H9 (cell line): ENCODE data around the gene ARHGAP8. TPM values are rescaled to one million over a fixed set of nuclear protein-coding genes. Genes with fewer than 3 reads are reported as not detected.

Experiments
- DNase-seq: peaks from one replicate; pipeline ENCODE4 v3.0.0-alpha.2; 2017
- H2AFZ ChIP-seq: one replicate; pipeline ENCODE4 v1.6.1; 2013; ENCODE audit warnings: mild to moderate bottlenecking, low read length, control low read depth, moderate library complexity
- H2AK5ac ChIP-seq: 2 replicates; pipeline ENCODE4 v1.6.1; 2013; ENCODE audit warnings: low read length, control low read depth, mixed read lengths; ENCODE audit not compliant: insufficient read length
- H2BK120ac ChIP-seq: one replicate; pipeline ENCODE4 v1.6.1; 2013; ENCODE audit warnings: low read depth, mild to moderate bottlenecking, low read length, control low read depth, inconsistent platforms; ENCODE audit not compliant: poor library complexity, severe bottlenecking
- H2BK12ac ChIP-seq: 2 replicates; pipeline ENCODE4 v1.6.1; 2013; ENCODE audit warnings: low read length, control low read depth, mixed read lengths, low read depth; ENCODE audit not compliant: insufficient read length
- H2BK15ac ChIP-seq: 2 replicates; pipeline ENCODE4 v1.6.1; 2013; ENCODE audit warnings: low read depth, low read length, control low read depth
- H2BK20ac ChIP-seq: one replicate; pipeline ENCODE4 v1.6.1; 2013; ENCODE audit warnings: low read depth, mild to moderate bottlenecking, low read length, control low read depth, inconsistent platforms; ENCODE audit not compliant: poor library complexity, severe bottlenecking
- H2BK5ac ChIP-seq: 2 replicates; pipeline ENCODE4 v1.6.1; 2013; ENCODE audit warnings: low read length, control low read depth, mixed read lengths; ENCODE audit not compliant: insufficient read length
- H3K14ac ChIP-seq: 2 replicates; pipeline ENCODE4 v1.6.1; 2013; ENCODE audit warnings: low read length, control low read depth; ENCODE audit not compliant: insufficient read depth
- H3K18ac ChIP-seq: 2 replicates; pipeline ENCODE4 v1.6.1; 2013; ENCODE audit warnings: low read depth, mild to moderate bottlenecking, mixed read lengths, low read length, control low read depth; ENCODE audit not compliant: insufficient read length
- H3K23ac ChIP-seq: 2 replicates; pipeline ENCODE4 v1.6.1; 2013; ENCODE audit warnings: low read length, control low read depth, mixed read lengths, low read depth; ENCODE audit not compliant: insufficient read length
- H3K23me2 ChIP-seq: 2 replicates; pipeline ENCODE4 v1.6.1; 2013; ENCODE audit warnings: low read depth, mild to moderate bottlenecking, mixed read lengths, low read length, control low read depth; ENCODE audit not compliant: insufficient read length, poor library complexity, severe bottlenecking
- H3K27ac ChIP-seq: 2 replicates; pipeline ENCODE4 v1.5.1; 2013; ENCODE audit warnings: low read length, control low read depth, mixed read lengths, low read depth; ENCODE audit not compliant: insufficient read length
- H3K27me3 ChIP-seq: 2 replicates; pipeline ENCODE4 v1.6.1; 2013; ENCODE audit warnings: low read length, control low read depth, inconsistent platforms; ENCODE audit not compliant: insufficient read depth
- H3K4ac ChIP-seq: 2 replicates; pipeline ENCODE4 v1.6.1; 2013; ENCODE audit warnings: low read depth, mild to moderate bottlenecking, control low read depth, inconsistent platforms, low read length, moderate library complexity
- H3K4me1 ChIP-seq: 2 replicates; pipeline ENCODE4 v1.6.1; 2013; ENCODE audit warnings: low read length, control low read depth, inconsistent platforms; ENCODE audit not compliant: insufficient read depth
- H3K4me2 ChIP-seq: 2 replicates; pipeline ENCODE4 v1.6.1; 2013; ENCODE audit warnings: low read length, control low read depth, mixed read lengths; ENCODE audit not compliant: insufficient read length, insufficient read depth
- H3K56ac ChIP-seq: 2 replicates; pipeline ENCODE4 v1.6.1; 2013; ENCODE audit warnings: low read depth, mild to moderate bottlenecking, mixed read lengths, low read length, control low read depth; ENCODE audit not compliant: insufficient read length
- H3K79me1 ChIP-seq: 2 replicates; pipeline ENCODE4 v1.6.1; 2013; ENCODE audit warnings: low read depth, mild to moderate bottlenecking, moderate library complexity, low read length, control low read depth, inconsistent platforms; ENCODE audit not compliant: insufficient read depth, poor library complexity, severe bottlenecking
- H3K79me2 ChIP-seq: 2 replicates; pipeline ENCODE4 v1.6.1; 2013; ENCODE audit warnings: low read length, control low read depth, inconsistent platforms; ENCODE audit not compliant: insufficient read depth
- H3K9ac ChIP-seq: 2 replicates; pipeline ENCODE4 v1.6.1; 2013; ENCODE audit warnings: low read length, control low read depth, mixed read lengths; ENCODE audit not compliant: insufficient read length; ENCODE audit errors: extremely low read depth
- H3K9me3 ChIP-seq: one replicate; pipeline ENCODE4 v1.6.1; 2013; ENCODE audit warnings: low read depth, low read length, inconsistent platforms; ENCODE audit not compliant: control insufficient read depth
- H3T11ph ChIP-seq: one replicate; pipeline ENCODE4 v1.6.1; 2013; ENCODE audit warnings: mild to moderate bottlenecking, low read length, control low read depth, inconsistent platforms
- H4K20me1 ChIP-seq: one replicate; pipeline ENCODE4 v1.6.1; 2013; ENCODE audit not compliant: control insufficient read depth, insufficient read length, insufficient read depth
- H4K5ac ChIP-seq: 2 replicates; pipeline ENCODE4 v1.6.1; 2013; ENCODE audit warnings: low read depth, mild to moderate bottlenecking, mixed read lengths, low read length, control low read depth; ENCODE audit not compliant: insufficient read length
- H4K8ac ChIP-seq: replicated peaks from 2 replicates; pipeline ENCODE4 v1.6.1; 2013; ENCODE audit warnings: low read length, control low read depth, mixed read lengths, low read depth; ENCODE audit not compliant: insufficient read length
- H4K91ac ChIP-seq: 2 replicates; pipeline ENCODE4 v1.6.1; 2013; ENCODE audit warnings: low read depth, mild to moderate bottlenecking, moderate library complexity, mixed read lengths, low read length, control low read depth; ENCODE audit not compliant: insufficient read length
- H3K27ac Mint-ChIP-seq, 3 experiments: 2 replicates in 2 of 3; 3 replicates in 1 of 3; pipeline ENCODE4 v1.8.0; 2020 to 2021; ENCODE audit warnings: mixed read lengths in 3 of 3, mild to moderate bottlenecking in 1 of 3, moderate library complexity in 1 of 3
- H3K27me3 Mint-ChIP-seq: 2 replicates; pipeline ENCODE4 v1.8.0; 2021; ENCODE audit warnings: low read depth, mild to moderate bottlenecking, moderate library complexity, mixed read lengths
- H3K36me3 Mint-ChIP-seq, 3 experiments: 2 replicates in 2 of 3; 3 replicates in 1 of 3; pipeline ENCODE4 v1.8.0; 2020 to 2021; ENCODE audit warnings: low read depth in 3 of 3, mixed read lengths in 3 of 3; ENCODE audit not compliant: insufficient read depth in 1 of 3
- H3K4me1 Mint-ChIP-seq, 2 experiments: 2 replicates each; pipeline ENCODE4 v1.8.0; 2020; ENCODE audit warnings: mixed read lengths in 2 of 2
- H3K4me3 Mint-ChIP-seq, 2 experiments: 2 replicates in 1 of 2; 3 replicates in 1 of 2; pipeline ENCODE4 v1.8.0; 2020 to 2021; ENCODE audit warnings: mild to moderate bottlenecking in 2 of 2, mixed read lengths in 2 of 2, moderate library complexity in 1 of 2
- H3K9me3 Mint-ChIP-seq, 2 experiments: 2 replicates in 1 of 2; 3 replicates in 1 of 2; pipeline ENCODE4 v1.8.0; 2020; ENCODE audit warnings: mild to moderate bottlenecking in 2 of 2, mixed read lengths in 2 of 2, moderate library complexity in 1 of 2
- CTCF ChIP-seq: fragments of 200-600 bp; sonication (generic); conservative IDR thresholded peaks from 3 replicates; pipeline ENCODE4 v1.8.0; 2021; ENCODE audit warnings: antibody characterized with exemption, mild to moderate bottlenecking
- WGBS: extraction: QIAGEN DNeasy Blood & Tissue Kit; methylation state at CpG from one replicate; pipeline ENCODE4 v1.1.7; 2013; ENCODE audit warnings: missing lambda C conversion rate, low lambda C conversion rate, mixed read lengths; ENCODE audit not compliant: insufficient read length; ENCODE audit errors: extremely low coverage; 5-methylcytosine and 5-hydroxymethylcytosine counted together
- total RNA-seq: library from RNA; stranded (reverse); gene quantifications from 2 replicates; pipeline ENCODE4 v1.2.1, GENCODE V29; 2021

Gene ARHGAP8
- total RNA-seq, 1 experiment from 2014 or later, result 35.4 TPM

- Mint-ChIP-seq H3K27ac (peak overlapping the region; percentile 22 to 73 (median 47); a peak in 1 of 7 replicates), H3K4me3 (no peak overlapping the region), H3K4me1 (peaks cover 11 to 14% of the 10 kb centered on the region in 2 experiments), H3K27me3 (no peaks in the 10 kb centered on the region), H3K36me3 (peaks cover 11 to 12% (median 12%) of the 10 kb centered on the region in 3 experiments), H3K9me3 (peaks cover 11 to 14% of the 10 kb centered on the region in 2 experiments)
- no peak overlapping the region for H4K8ac ChIP-seq
- no peak overlapping the region for H3K56ac ChIP-seq
- H2BK12ac ChIP-seq, result no peak overlapping the region
- no peaks in the 10 kb centered on the region for H3K27me3 ChIP-seq
- H2BK20ac ChIP-seq, result no peak overlapping the region
- no peak overlapping the region for H3K14ac ChIP-seq
- H2AFZ ChIP-seq, result no peak overlapping the region
- no peak overlapping the region for H4K5ac ChIP-seq
- H3K79me1 ChIP-seq, result no peaks in the 10 kb centered on the region
- DNase-seq, result no peak
- no peak overlapping the region for H3K18ac ChIP-seq
- H2BK5ac ChIP-seq, result no peak overlapping the region
- no peak overlapping the region for H3T11ph ChIP-seq
- no CpG with 5 or more reads among the region's 16 CpGs for WGBS
- H2AK5ac ChIP-seq, result no peak overlapping the region
- no peak overlapping the region for H2BK120ac ChIP-seq
- no peak overlapping the region for H3K27ac ChIP-seq
- no peaks in the 10 kb centered on the region for H3K79me2 ChIP-seq
- no peak overlapping the region for H4K91ac ChIP-seq
- no peak overlapping the region for H3K9ac ChIP-seq
- no peak overlapping the region for H2BK15ac ChIP-seq
- no peaks in the 10 kb centered on the region for H3K23me2 ChIP-seq
- no peaks in the 10 kb centered on the region for H3K9me3 ChIP-seq
- no peak overlapping the region for H3K23ac ChIP-seq
- 0 out of 2 replicates have a peak, but pooled peaks cover 3% of the 10 kb centered on the region for H3K4me1 ChIP-seq
- no peak overlapping the region for H3K4ac ChIP-seq
- no peaks in the 10 kb centered on the region for H4K20me1 ChIP-seq
- no peak overlapping the region for H3K4me2 ChIP-seq
- no peak for TF ChIP-seq CTCF
These were observed 24.4 kb downstream of the ARHGAP8 start for GRCh38 chr22:44776605-44777363.
